SU-DHL-6 (cell line): ENCODE measurements around the gene UPK2.

Experiments
- EZH2phosphoT487 ChIP-seq: fragments of 200-600 bp; sonication (generic), shearing (Covaris generic); conservative IDR thresholded peaks from 2 replicates; pipeline ENCODE4 v1.6.1; 2018; ENCODE audit warnings: mild to moderate bottlenecking, antibody characterized with exemption, low read length, moderate library complexity, mixed read lengths
- TF ChIP-seq, protein P1 (sequence below): fragments of 200-600 bp; sonication (generic); IDR thresholded peaks from one replicate; pipeline ENCODE4 v1.5.1; 2017; ENCODE audit warnings: antibody characterized with exemption, mild to moderate bottlenecking, low read length, moderate library complexity; ENCODE audit not compliant: insufficient read depth, poor library complexity, severe bottlenecking

DNA sequence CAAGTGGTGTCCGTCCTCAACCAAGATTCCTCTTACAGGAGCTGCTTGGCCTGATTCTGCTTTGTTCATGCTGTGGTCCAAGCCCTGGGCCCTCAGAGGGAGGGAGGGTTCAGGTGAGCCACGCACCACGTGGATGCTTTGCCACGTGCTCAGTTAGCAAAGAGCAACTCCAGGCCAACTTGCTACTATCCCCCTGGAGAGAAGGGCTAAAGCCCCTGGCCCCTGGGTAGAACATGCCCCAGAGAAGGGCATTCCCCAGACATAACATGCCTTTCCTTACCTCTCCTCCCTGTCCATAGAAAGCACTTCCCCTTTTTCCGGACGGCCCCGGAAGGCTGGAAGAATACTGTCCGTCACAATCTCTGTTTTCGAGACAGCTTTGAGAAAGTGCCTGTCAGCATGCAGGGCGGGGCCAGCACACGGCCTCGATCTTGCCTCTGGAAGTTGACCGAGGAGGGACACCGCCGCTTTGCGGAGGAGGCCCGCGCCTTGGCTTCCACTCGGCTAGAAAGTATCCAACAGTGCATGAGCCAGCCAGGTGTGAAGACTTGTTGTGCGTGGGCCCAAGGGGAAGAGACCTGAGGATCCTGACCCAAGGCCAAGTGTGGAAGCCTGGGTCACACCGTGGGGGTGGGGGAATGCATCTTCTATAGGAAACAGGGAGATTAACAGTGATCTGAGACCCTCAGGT, 24.2 kb downstream of the UPK2 start:
- TF ChIP-seq, protein P1, sequence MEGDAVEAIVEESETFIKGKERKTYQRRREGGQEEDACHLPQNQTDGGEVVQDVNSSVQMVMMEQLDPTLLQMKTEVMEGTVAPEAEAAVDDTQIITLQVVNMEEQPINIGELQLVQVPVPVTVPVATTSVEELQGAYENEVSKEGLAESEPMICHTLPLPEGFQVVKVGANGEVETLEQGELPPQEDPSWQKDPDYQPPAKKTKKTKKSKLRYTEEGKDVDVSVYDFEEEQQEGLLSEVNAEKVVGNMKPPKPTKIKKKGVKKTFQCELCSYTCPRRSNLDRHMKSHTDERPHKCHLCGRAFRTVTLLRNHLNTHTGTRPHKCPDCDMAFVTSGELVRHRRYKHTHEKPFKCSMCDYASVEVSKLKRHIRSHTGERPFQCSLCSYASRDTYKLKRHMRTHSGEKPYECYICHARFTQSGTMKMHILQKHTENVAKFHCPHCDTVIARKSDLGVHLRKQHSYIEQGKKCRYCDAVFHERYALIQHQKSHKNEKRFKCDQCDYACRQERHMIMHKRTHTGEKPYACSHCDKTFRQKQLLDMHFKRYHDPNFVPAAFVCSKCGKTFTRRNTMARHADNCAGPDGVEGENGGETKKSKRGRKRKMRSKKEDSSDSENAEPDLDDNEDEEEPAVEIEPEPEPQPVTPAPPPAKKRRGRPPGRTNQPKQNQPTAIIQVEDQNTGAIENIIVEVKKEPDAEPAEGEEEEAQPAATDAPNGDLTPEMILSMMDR, result no peak
- TF ChIP-seq EZH2phosphoT487, result no peak
